ENCODE data around the gene AMMECR1L.
"Not testable (repeated sequence)": the region's sequence is repeated elsewhere in the genome, so short reads cannot be mapped to it uniquely, and the experiment has no call there.

The AMMECR1L gene

GRCh38 chr2:127911737-127912136 lies 26.0 kb upstream of the AMMECR1L start:
- H3K4me3 ChIP-seq (ENCODE audit: insufficient read length, low read depth), result no peak overlapping the region
- no peak for DNase-seq (ENCODE audit: low read depth, low spot score)
- no peak overlapping the region for H3K9ac ChIP-seq (ENCODE audit: insufficient read length, low read depth)
- H3K4me1 ChIP-seq (ENCODE audit: insufficient read depth, insufficient read length), result no peaks in the 10 kb centered on the region
- no peak for TF ChIP-seq YY1 (IDR thresholded peaks at IDR 0.05; ENCODE audit: insufficient read depth, insufficient read length)
- TF ChIP-seq ZNF274 (IDR thresholded peaks at IDR 0.05; ENCODE audit: low read depth, low read length), result no peak
- TF ChIP-seq SUZ12 (IDR thresholded peaks at IDR 0.05; ENCODE audit: extremely low read depth, insufficient read depth, insufficient read length), result no peak
- H3K9me3 ChIP-seq (ENCODE audit: insufficient read depth, low read length), result no peaks in the 10 kb centered on the region
- no peaks in the 10 kb centered on the region for H3K27me3 ChIP-seq (ENCODE audit: insufficient read depth, insufficient read length)
- no peaks in the 10 kb centered on the region for H3K36me3 ChIP-seq (ENCODE audit: insufficient read depth, insufficient read length, low read length)

- H3K4me3 ChIP-seq (ENCODE audit: insufficient read length, low read depth), result no peak overlapping the region
- no peaks in the 10 kb centered on the region for H3K9me3 ChIP-seq (ENCODE audit: insufficient read depth, low read length)
- DNase-seq (ENCODE audit: low read depth, low spot score), result no peak
- peaks cover 4% of the 10 kb centered on the region for H3K4me1 ChIP-seq (ENCODE audit: insufficient read depth, insufficient read length)
- H3K27me3 ChIP-seq (ENCODE audit: insufficient read depth, insufficient read length), result no peaks in the 10 kb centered on the region
- no peaks in the 10 kb centered on the region for H3K36me3 ChIP-seq (ENCODE audit: insufficient read depth, insufficient read length, low read length)
- no peak overlapping the region for H3K9ac ChIP-seq (ENCODE audit: insufficient read length, low read depth)
- TF ChIP-seq YY1 (IDR thresholded peaks at IDR 0.05; ENCODE audit: insufficient read depth, insufficient read length), result no peak
- no peak for TF ChIP-seq SUZ12 (IDR thresholded peaks at IDR 0.05; ENCODE audit: extremely low read depth, insufficient read depth, insufficient read length)
- no peak for TF ChIP-seq ZNF274 (IDR thresholded peaks at IDR 0.05; ENCODE audit: low read depth, low read length)
Measured at GRCh38 chr2:127910415-127910814, 24.7 kb upstream of the AMMECR1L start.

- Histone ChIP-seq H3K4me3 (ENCODE audit: insufficient read length, low read depth) (no peak overlapping the region), H3K36me3 (ENCODE audit: insufficient read depth, insufficient read length, low read length) (no peaks in the 10 kb centered on the region), H3K9ac (ENCODE audit: insufficient read length, low read depth) (no peak overlapping the region), H3K9me3 (ENCODE audit: insufficient read depth, low read length) (no peaks in the 10 kb centered on the region), H3K4me1 (ENCODE audit: insufficient read depth, insufficient read length) (peaks cover 7% of the 10 kb centered on the region), H3K27me3 (ENCODE audit: insufficient read depth, insufficient read length) (no peaks in the 10 kb centered on the region)
- no peak for DNase-seq (ENCODE audit: low read depth, low spot score)
- TF ChIP-seq ZNF274 (IDR thresholded peaks at IDR 0.05; ENCODE audit: low read depth, low read length) (no peak), YY1 (IDR thresholded peaks at IDR 0.05; ENCODE audit: insufficient read depth, insufficient read length) (no peak), SUZ12 (IDR thresholded peaks at IDR 0.05; ENCODE audit: extremely low read depth, insufficient read depth, insufficient read length) (no peak)
Measured at GRCh38 chr2:127909019-127909418, 23.3 kb upstream of the AMMECR1L start.

- not testable (repeated sequence) for H3K4me3 ChIP-seq (ENCODE audit: insufficient read length, low read depth); H3K27me3 ChIP-seq (ENCODE audit: insufficient read depth, insufficient read length); H3K4me1 ChIP-seq (ENCODE audit: insufficient read depth, insufficient read length); H3K9me3 ChIP-seq (ENCODE audit: insufficient read depth, low read length); DNase-seq (ENCODE audit: low read depth, low spot score); H3K36me3 ChIP-seq (ENCODE audit: insufficient read depth, insufficient read length, low read length); H3K9ac ChIP-seq (ENCODE audit: insufficient read length, low read depth)
Measured at GRCh38 chr2:127907733-127908400, 22.1 kb upstream of the AMMECR1L start.

GRCh38 chr2:127906206-127906926 lies 20.6 kb upstream of the AMMECR1L start:
- Histone ChIP-seq H3K4me1 (ENCODE audit: insufficient read depth, insufficient read length) (peaks cover 7% of the 10 kb centered on the region), H3K9me3 (ENCODE audit: insufficient read depth, low read length) (no peaks in the 10 kb centered on the region)

GRCh38 chr2:127901339-127902056 lies 15.7 kb upstream of the AMMECR1L start:
- peaks cover 7% of the 10 kb centered on the region for H3K4me1 ChIP-seq (ENCODE audit: insufficient read depth, insufficient read length)
- H3K9ac ChIP-seq (ENCODE audit: insufficient read length, low read depth), result no peak overlapping the region
- no peaks in the 10 kb centered on the region for H3K27me3 ChIP-seq (ENCODE audit: insufficient read depth, insufficient read length)
- H3K4me3 ChIP-seq (ENCODE audit: insufficient read length, low read depth), result no peak overlapping the region
- DNase-seq (ENCODE audit: low read depth, low spot score), result no peak
- H3K9me3 ChIP-seq (ENCODE audit: insufficient read depth, low read length), result peaks cover 8% of the 10 kb centered on the region; the same call in 1 of the 2 replicates
- TF ChIP-seq YY1 (IDR thresholded peaks at IDR 0.05; ENCODE audit: insufficient read depth, insufficient read length), result no peak
- no peak for TF ChIP-seq ZNF274 (IDR thresholded peaks at IDR 0.05; ENCODE audit: low read depth, low read length)
- TF ChIP-seq SUZ12 (IDR thresholded peaks at IDR 0.05; ENCODE audit: extremely low read depth, insufficient read depth, insufficient read length), result no peak
- H3K36me3 ChIP-seq (ENCODE audit: insufficient read depth, insufficient read length, low read length), result no peaks in the 10 kb centered on the region

More at GRCh38 chr2:127906206-127906926, 20.6 kb upstream of the AMMECR1L start:
- Histone ChIP-seq H3K4me3 (ENCODE audit: insufficient read length, low read depth) (no peak overlapping the region), H3K36me3 (ENCODE audit: insufficient read depth, insufficient read length, low read length) (no peaks in the 10 kb centered on the region), H3K27me3 (ENCODE audit: insufficient read depth, insufficient read length) (no peaks in the 10 kb centered on the region), H3K9ac (ENCODE audit: insufficient read length, low read depth) (no peak overlapping the region)
- no peak for DNase-seq (ENCODE audit: low read depth, low spot score)
- no peak for TF ChIP-seq YY1 (IDR thresholded peaks at IDR 0.05; ENCODE audit: insufficient read depth, insufficient read length)
- TF ChIP-seq ZNF274 (IDR thresholded peaks at IDR 0.05; ENCODE audit: low read depth, low read length), result no peak
- no peak for TF ChIP-seq SUZ12 (IDR thresholded peaks at IDR 0.05; ENCODE audit: extremely low read depth, insufficient read depth, insufficient read length)

Measured in NT2/D1 (cell line).